Right cardiac atrium (tissue), 5 donors: ENCODE measurements around the gene MYO10. TPM values are rescaled to one million over a fixed set of nuclear protein-coding genes. Genes with fewer than 3 reads are reported as not detected.

Experiments used
- ATAC-seq, 2 donors: fragments of 200-7000 bp; cut with Tn5 transposase; one replicate each; pipeline versions ENCODE4 v1.8.0 to v1.9.1; 2020; ENCODE audit warnings: moderate library complexity in 2 of 2, mild to moderate bottlenecking in 1 of 2
- DNase-seq, 3 donors: peaks; one replicate each; pipeline ENCODE4 v3.0.0-alpha.2; 2020
- H3K27ac ChIP-seq: one replicate; pipeline ENCODE4 v1.5.1; 2013; ENCODE audit warnings: mild to moderate bottlenecking, low read length, control low read depth, moderate library complexity
- H3K27me3 ChIP-seq: one replicate; pipeline ENCODE4 v1.6.1; 2013; ENCODE audit not compliant: control insufficient read depth, insufficient read depth
- H3K4me1 ChIP-seq: one replicate; pipeline ENCODE4 v1.6.1; 2013; ENCODE audit warnings: low read length; ENCODE audit not compliant: control insufficient read depth, insufficient read depth
- H3K4me3 ChIP-seq: one replicate; pipeline ENCODE4 v1.5.1; 2013; ENCODE audit warnings: low read length, control low read depth
- H3K9me3 ChIP-seq: one replicate; pipeline ENCODE4 v1.6.1; 2013; ENCODE audit warnings: low read length; ENCODE audit not compliant: control insufficient read depth
- WGBS: extraction: QIAGEN DNeasy Blood & Tissue Kit; methylation state at CpG from one replicate; pipeline ENCODE4 v1.1.7; 2013; 5-methylcytosine and 5-hydroxymethylcytosine counted together
- intact Hi-C, 4 donors: fragments of 100-400 bp; cut with DNase I; formaldehyde crosslinking; loops; one replicate each; pipeline versions ENCODE4 v1.11.0 to v1.14.0; 2022 to 2023
- polyA plus RNA-seq: library from polyadenylated mRNA; stranded (reverse); fragments of 200-250 nt; gene quantifications from one replicate; pipeline ENCODE4 v1.2.3, GENCODE V29; 2013
- total RNA-seq, 4 donors: library from RNA; stranded (reverse); fragmentation: NEBNext Ultra II Directional; extraction: Animal tissue kit (Norgen Biotek cat#: 25700); gene quantifications; one replicate each; pipeline ENCODE4 v1.2.1, GENCODE V29; 2021
- donor health status: healthy with polysubstance abuse.
- donor health status: DM: no; HTN: yes; CAD: no.
- donor health status: DM: no; HTN: no; CAD: no.
- donor health status: DM: no; HTN: yes; CAD: no; lungs with severe emphysema.
- donor health status: DM: yes; HTN: yes; CAD: no.

Gene MYO10
- total and polyA plus RNA-seq, 5 donors: 2.1 to 4.3 (median 3.1) TPM

GRCh38 chr5:16862777-16863176 lies 73.3 kb downstream of the MYO10 start:
- intact Hi-C loops: no loop called here
- DNase-seq (no peak), ATAC-seq (no peak)
- H3K27ac ChIP-seq: peak overlapping the region; percentile 10
- H3K4me3 ChIP-seq: no peak overlapping the region
- H3K27me3 ChIP-seq: no peaks in the 10 kb centered on the region
- WGBS: 85% methylated on average over 3 of the region's 3 CpGs
- peaks cover 2% of the 10 kb centered on the region for H3K9me3 ChIP-seq
- H3K4me1 ChIP-seq: peaks cover 3% of the 10 kb centered on the region

- H3K4me3 ChIP-seq: no peak overlapping the region
- intact Hi-C loops: no loop called here
- ATAC-seq (no peak), DNase-seq (no peak)
- H3K27ac ChIP-seq: no peak overlapping the region
- H3K27me3 ChIP-seq: no peaks in the 10 kb centered on the region
- peaks cover 5% of the 10 kb centered on the region for H3K9me3 ChIP-seq
- H3K4me1 ChIP-seq: no peaks in the 10 kb centered on the region
Measured at GRCh38 chr5:16859346-16859745, 76.7 kb downstream of the MYO10 start.

DNA sequence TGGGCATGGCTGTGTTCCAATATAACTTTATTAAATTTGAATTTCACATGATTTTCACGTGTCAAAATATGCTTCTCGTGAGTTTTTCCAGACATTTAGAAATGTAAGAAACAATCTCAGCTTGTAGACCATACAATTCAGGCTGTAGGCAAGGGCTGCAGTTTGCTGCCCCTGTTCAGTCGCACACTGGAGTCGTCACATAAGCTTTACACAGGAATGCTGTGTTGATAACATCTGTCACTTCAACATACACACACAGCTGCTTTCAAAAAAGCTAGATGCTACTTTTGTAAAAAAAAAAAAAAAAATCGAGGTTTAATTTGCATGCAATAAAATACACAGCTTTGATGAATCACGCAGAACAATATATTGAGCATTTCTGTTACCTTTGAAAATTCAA lies 77.9 kb downstream of the MYO10 start:
- H3K4me1 ChIP-seq: no peaks in the 10 kb centered on the region
- no peak overlapping the region for H3K4me3 ChIP-seq
- H3K27me3 ChIP-seq: no peaks in the 10 kb centered on the region
- 84% methylated on average over 6 of the region's 6 CpGs for WGBS
- no peak for DNase-seq
- H3K27ac ChIP-seq: no peak overlapping the region
- ATAC-seq: no peak
- H3K9me3 ChIP-seq: peaks cover 5% of the 10 kb centered on the region
- intact Hi-C loops: no loop called here

DNA sequence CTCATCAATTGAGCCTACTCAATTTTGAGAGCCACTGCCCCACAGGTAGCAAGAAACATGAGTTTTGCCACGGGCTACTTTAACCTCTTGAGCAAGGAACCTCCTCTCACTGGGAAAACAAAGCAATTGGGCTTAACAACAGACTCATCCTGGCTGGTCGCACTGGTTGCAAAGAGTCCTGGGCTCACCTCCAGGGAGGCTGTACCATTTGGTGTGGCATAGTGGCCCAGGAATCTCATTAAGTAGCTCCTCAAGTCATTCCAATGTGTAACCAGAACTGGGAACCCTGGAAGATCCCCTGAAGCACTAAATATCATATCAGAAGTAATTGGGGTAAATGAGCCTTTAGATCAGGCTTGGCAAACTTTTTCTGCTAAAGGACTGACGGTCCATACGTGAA lies 78.5 kb downstream of the MYO10 start:
- intact Hi-C loops: no loop called here
- no peak overlapping the region for H3K4me3 ChIP-seq
- ATAC-seq (no peak), DNase-seq (no peak)
- no peaks in the 10 kb centered on the region for H3K4me1 ChIP-seq
- WGBS: 91% methylated on average over 4 of the region's 4 CpGs
- no peaks in the 10 kb centered on the region for H3K27me3 ChIP-seq
- H3K9me3 ChIP-seq: peaks cover 3% of the 10 kb centered on the region
- H3K27ac ChIP-seq: no peak overlapping the region

GRCh38 chr5:16856531-16856930 lies 79.6 kb downstream of the MYO10 start:
- Histone ChIP-seq H3K4me1 (no peaks in the 10 kb centered on the region), H3K4me3 (no peak overlapping the region), H3K27ac (peak overlapping the region; percentile 31), H3K9me3 (peaks cover 3% of the 10 kb centered on the region), H3K27me3 (no peaks in the 10 kb centered on the region)
- WGBS: 90% methylated on average over 5 of the region's 5 CpGs
- intact Hi-C loops: no loop called here
- DNase-seq (no peak), ATAC-seq (no peak)

GRCh38 chr5:16855898-16856297 lies 80.2 kb downstream of the MYO10 start:
- Histone ChIP-seq H3K9me3 (peaks cover 3% of the 10 kb centered on the region), H3K4me1 (no peaks in the 10 kb centered on the region), H3K27ac (no peak overlapping the region), H3K4me3 (no peak overlapping the region), H3K27me3 (no peaks in the 10 kb centered on the region)
- ATAC-seq (no peak), DNase-seq (no peak)
- intact Hi-C loops: no loop called here
- WGBS: 57% methylated on average over 10 of the region's 10 CpGs

DNA sequence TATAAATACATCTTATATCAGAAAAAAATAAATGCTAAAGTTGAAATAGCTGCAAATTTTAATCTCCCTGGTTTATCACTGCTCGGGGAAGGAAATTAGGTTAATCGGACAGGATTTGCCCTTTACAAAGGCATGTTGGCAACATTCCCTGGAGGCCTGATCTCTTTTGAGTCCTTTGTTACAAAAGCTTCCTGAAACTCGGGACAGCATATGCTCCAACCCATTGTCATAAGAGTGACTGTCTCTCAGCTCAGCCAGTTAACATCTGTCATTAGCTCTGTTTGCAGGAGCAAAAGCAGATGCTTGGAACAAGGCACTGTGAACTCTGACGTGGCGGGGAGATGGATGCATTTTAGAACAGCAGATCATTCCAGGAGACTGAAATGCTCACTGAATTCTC lies 80.6 kb downstream of the MYO10 start:
- no peak overlapping the region for H3K27ac ChIP-seq

DNA sequence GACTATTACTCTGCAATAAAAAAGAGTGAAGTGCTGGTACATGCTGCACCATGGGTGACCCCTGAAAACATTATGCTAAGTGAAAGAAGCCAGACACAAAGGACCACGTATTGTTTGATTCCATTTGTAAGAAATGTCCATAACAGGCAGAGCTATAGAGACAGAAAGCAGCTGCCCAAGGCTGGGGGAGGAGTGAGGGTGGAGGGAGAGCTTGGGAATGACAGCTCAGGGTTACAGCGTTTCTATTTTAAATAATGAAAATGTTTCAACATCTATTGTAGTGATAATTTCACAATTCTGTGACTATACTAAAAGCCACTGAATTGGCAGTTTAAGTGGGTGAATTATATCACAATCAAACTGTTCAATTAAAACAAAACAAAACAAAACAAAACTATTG lies 81.7 kb downstream of the MYO10 start:
- ATAC-seq: no peak
- 72% methylated on average over 2 of the region's 2 CpGs for WGBS

More for the DNA sequence above, 80.6 kb downstream of the MYO10 start:
- DNase-seq (no peak), ATAC-seq (peak; percentile 47 to 83)
- H3K4me3 ChIP-seq: no peak overlapping the region
- intact Hi-C loops: no loop called here
- H3K4me1 ChIP-seq: no peaks in the 10 kb centered on the region
- H3K27me3 ChIP-seq: no peaks in the 10 kb centered on the region
- peaks cover 3% of the 10 kb centered on the region for H3K9me3 ChIP-seq
- WGBS: 41% methylated on average over 5 of the region's 5 CpGs

GRCh38 chr5:16853518-16853917 lies 82.6 kb downstream of the MYO10 start:
- no peak for DNase-seq
- H3K4me1 ChIP-seq: no peaks in the 10 kb centered on the region
- intact Hi-C loops: no loop called here
- H3K9me3 ChIP-seq: peaks cover 3% of the 10 kb centered on the region
- no peak for ATAC-seq
- 79% methylated on average over 4 of the region's 4 CpGs for WGBS
- no peak overlapping the region for H3K27ac ChIP-seq
- no peak overlapping the region for H3K4me3 ChIP-seq
- H3K27me3 ChIP-seq: no peaks in the 10 kb centered on the region

More for the DNA sequence above, 81.7 kb downstream of the MYO10 start:
- no peaks in the 10 kb centered on the region for H3K27me3 ChIP-seq
- no peak overlapping the region for H3K27ac ChIP-seq
- H3K9me3 ChIP-seq: peaks cover 3% of the 10 kb centered on the region
- no peak overlapping the region for H3K4me3 ChIP-seq
- DNase-seq: no peak
- intact Hi-C loops: no loop called here
- H3K4me1 ChIP-seq: no peaks in the 10 kb centered on the region

GRCh38 chr5:16852251-16853005 lies 83.7 kb downstream of the MYO10 start:
- ATAC-seq (no peak), DNase-seq (no peak)
- Histone ChIP-seq H3K4me3 (no peak overlapping the region), H3K4me1 (no peaks in the 10 kb centered on the region), H3K9me3 (peaks cover 3% of the 10 kb centered on the region), H3K27me3 (no peaks in the 10 kb centered on the region), H3K27ac (no peak overlapping the region)
- intact Hi-C loops: no loop called here
- WGBS: 85% methylated on average over 7 of the region's 7 CpGs

DNA sequence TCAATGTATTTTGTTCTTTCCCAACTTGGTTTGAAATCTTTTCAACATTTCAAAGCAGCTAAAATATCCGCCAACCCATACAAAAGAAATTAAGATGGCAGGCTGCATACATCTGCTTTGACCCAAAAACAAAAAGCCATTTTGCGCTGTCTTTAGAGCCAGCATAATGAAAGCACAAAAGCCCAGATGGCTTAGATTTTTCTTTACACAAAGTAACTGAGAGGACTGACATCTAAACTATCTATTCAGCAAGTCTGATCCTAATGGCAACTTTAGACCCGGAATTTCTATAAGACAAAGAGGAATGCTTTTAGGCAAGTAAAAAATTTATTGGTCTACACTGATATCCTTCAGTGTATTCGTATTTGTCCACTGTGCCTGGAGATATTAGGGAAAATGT lies 86.3 kb downstream of the MYO10 start:
- Histone ChIP-seq H3K27ac (no peak overlapping the region), H3K9me3 (peaks cover 2% of the 10 kb centered on the region), H3K27me3 (no peaks in the 10 kb centered on the region), H3K4me1 (no peaks in the 10 kb centered on the region), H3K4me3 (no peak overlapping the region)
- WGBS: 96% methylated on average over 4 of the region's 4 CpGs
- ATAC-seq (no peak), DNase-seq (no peak)
- intact Hi-C loops: no loop called here

GRCh38 chr5:16849181-16849580 lies 86.9 kb downstream of the MYO10 start:
- intact Hi-C loops: no loop called here
- Histone ChIP-seq H3K4me3 (no peak overlapping the region), H3K27me3 (no peaks in the 10 kb centered on the region), H3K9me3 (peaks cover 2% of the 10 kb centered on the region), H3K4me1 (no peaks in the 10 kb centered on the region), H3K27ac (no peak overlapping the region)
- DNase-seq: no peak
- no peak for ATAC-seq
- 95% methylated on average over 3 of the region's 3 CpGs for WGBS
